Esophagus squamous epithelium (tissue), 5 donors: Measurements from ENCODE around the gene UNKL. TPM values are rescaled to one million over a fixed set of nuclear protein-coding genes. Genes with fewer than 3 reads are reported as not detected.

ENCODE experiments used
- DNase-seq: peaks from one replicate; lab custom pipeline; 2025; lab: John Stamatoyannopoulos, UW
- H3K27ac ChIP-seq, 4 donors: fragments of 200-600 bp; sonication (generic); one replicate each; pipeline ENCODE4 v1.5.1; 2016 to 2019; ENCODE audit warnings: mild to moderate bottlenecking in 1 of 4
- H3K27me3 ChIP-seq, 4 donors: fragments of 200-600 bp; sonication (generic); 1 replicate in 3 of 4; 2 replicates in 1 of 4; pipeline versions ENCODE4 v1.5.1 to v1.6.0; 2017 to 2021; ENCODE audit warnings: antibody characterized with exemption in 1 of 4
- H3K36me3 ChIP-seq, 3 donors: fragments of 200-600 bp; sonication (generic); one replicate each; pipeline ENCODE4 v1.5.1; 2016 to 2019
- H3K4me1 ChIP-seq, 3 donors: fragments of 200-600 bp; sonication (generic); one replicate each; pipeline ENCODE4 v1.5.1; 2017 to 2019
- H3K4me3 ChIP-seq, 4 donors: fragments of 200-600 bp; sonication (generic); 1 replicate in 3 of 4; 2 replicates in 1 of 4; pipeline ENCODE4 v1.5.1; 2016 to 2019; ENCODE audit warnings: mild to moderate bottlenecking in 2 of 4, moderate library complexity in 1 of 4
- H3K9me3 ChIP-seq, 3 donors: fragments of 200-600 bp; sonication (generic); one replicate each; pipeline ENCODE4 v1.5.1; 2016 to 2019
- CTCF ChIP-seq, 6 experiments: fragments of 450-650 bp in 4 of 6; fragments of 200-600 bp in 2 of 6; sonication (generic) in 2 of 6; IDR thresholded peaks; one replicate each; pipeline ENCODE4 v1.5.1; 2016 to 2019; ENCODE audit warnings: antibody characterized with exemption in 6 of 6, mild to moderate bottlenecking in 4 of 6, moderate library complexity in 4 of 6
- POLR2A ChIP-seq, 4 donors: fragments of 450-650 bp; IDR thresholded peaks; one replicate each; pipeline ENCODE4 v1.6.1; 2017; ENCODE audit warnings: antibody characterized with exemption in 4 of 4, mild to moderate bottlenecking in 4 of 4, moderate library complexity in 3 of 4
- WGBS, 2 donors: methylation state at CpG; one replicate each; pipeline ENCODE4 v1.1.5; 2018; 5-methylcytosine and 5-hydroxymethylcytosine counted together
- intact Hi-C: fragments of 100-400 bp; cut with DNase I; formaldehyde crosslinking; loops from one replicate; pipeline ENCODE4 v1.15.0; 2022
- total RNA-seq, 4 donors: library from RNA; depleted of rRNA; stranded (reverse); fragments of >200 nt; gene quantifications; one replicate each; pipeline ENCODE4 v1.1.0, GENCODE V29; 2016
- donor health status: DM: yes; HTN: yes; CAD: no.

The UNKL gene
- total RNA-seq, 4 donors from 2014 or later = 5.9 to 17.2 (median 10.6) TPM

GRCh38 chr16:1320097-1320496 lies 94.4 kb downstream of the UNKL start:
- Histone ChIP-seq H3K4me1 (peaks cover 0 to 2% (median 0%) of the 10 kb centered on the region in 3 donors), H3K36me3 (peaks cover 66 to 100% (median 79%) of the 10 kb centered on the region in 3 donors), H3K27ac (no peak overlapping the region), H3K4me3 (no peak overlapping the region), H3K9me3 (no peaks in the 10 kb centered on the region), H3K27me3 (no peaks in the 10 kb centered on the region)
- TF ChIP-seq CTCF (IDR thresholded peaks at IDR 0.05) (no peak), POLR2A (IDR thresholded peaks at IDR 0.05) (no peak)
- intact Hi-C loops = no loop called here
- WGBS, 2 donors = 84 to 85% methylated on average over 6 to 11 of the region's 12 CpGs
- no peak for DNase-seq

- H3K36me3 ChIP-seq = peaks cover 76 to 100% (median 81%) of the 10 kb centered on the region in 3 donors
- 87 to 91% methylated on average over 25 to 28 of the region's 33 CpGs for WGBS, 2 donors
- intact Hi-C loops = no loop called here
Measured at GRCh38 chr16:1319041-1319440, 95.5 kb downstream of the UNKL start.

GRCh38 chr16:1318268-1318545 lies 96.3 kb downstream of the UNKL start:
- Histone ChIP-seq H3K4me1 (peaks cover 3 to 21% (median 8%) of the 10 kb centered on the region in 3 donors), H3K4me3 (no peak overlapping the region), H3K27me3 (no peaks in the 10 kb centered on the region), H3K36me3 (peaks cover 74 to 99% (median 79%) of the 10 kb centered on the region in 3 donors), H3K9me3 (no peaks in the 10 kb centered on the region), H3K27ac (no peak overlapping the region)
- intact Hi-C loops = no loop called here
- WGBS, 2 donors = 83 to 90% methylated on average over 1 to 5 of the region's 9 CpGs
- TF ChIP-seq CTCF (IDR thresholded peaks at IDR 0.05) (no peak), POLR2A (IDR thresholded peaks at IDR 0.05) (no peak)
- no peak for DNase-seq

More at GRCh38 chr16:1319041-1319440, 95.5 kb downstream of the UNKL start:
- DNase-seq = no peak
- no peaks in the 10 kb centered on the region for H3K9me3 ChIP-seq
- H3K4me3 ChIP-seq = no peak overlapping the region
- no peak for TF ChIP-seq CTCF (IDR thresholded peaks at IDR 0.05)
- no peak for TF ChIP-seq POLR2A (IDR thresholded peaks at IDR 0.05)
- H3K27ac ChIP-seq = no peak overlapping the region
- no peaks in the 10 kb centered on the region for H3K27me3 ChIP-seq
- peaks cover 0 to 12% (median 0%) of the 10 kb centered on the region in 3 donors for H3K4me1 ChIP-seq

- DNase-seq = no peak
- intact Hi-C loops = no loop called here
- H3K9me3 ChIP-seq = no peaks in the 10 kb centered on the region
- peaks cover 72 to 99% (median 78%) of the 10 kb centered on the region in 3 donors for H3K36me3 ChIP-seq
- 87 to 91% methylated on average over 19 to 21 of the region's 32 CpGs for WGBS, 2 donors
- no peak overlapping the region for H3K4me3 ChIP-seq
- H3K27me3 ChIP-seq = no peaks in the 10 kb centered on the region
- H3K27ac ChIP-seq = no peak overlapping the region
- peaks cover 3 to 26% (median 12%) of the 10 kb centered on the region in 3 donors for H3K4me1 ChIP-seq
- TF ChIP-seq CTCF (IDR thresholded peaks at IDR 0.05) (no peak), POLR2A (IDR thresholded peaks at IDR 0.05) (no peak)
Measured at GRCh38 chr16:1317479-1318267, 96.8 kb downstream of the UNKL start.

GRCh38 chr16:1316033-1316405 lies 98.5 kb downstream of the UNKL start:
- intact Hi-C loops = no loop called here
- Histone ChIP-seq H3K4me1 (peaks cover 17 to 42% (median 29%) of the 10 kb centered on the region in 3 donors), H3K9me3 (no peaks in the 10 kb centered on the region), H3K4me3 (no peak overlapping the region), H3K27ac (no peak overlapping the region), H3K27me3 (no peaks in the 10 kb centered on the region), H3K36me3 (peaks cover 69 to 87% (median 76%) of the 10 kb centered on the region in 3 donors)
- TF ChIP-seq CTCF (IDR thresholded peaks at IDR 0.05) (no peak), POLR2A (IDR thresholded peaks at IDR 0.05) (no peak)
- DNase-seq = no peak
- 85% methylated on average over 8 of the region's 14 CpGs; no CpG with 5 or more reads in 1 of the 2 donors for WGBS, 2 donors
